Hepatocyte (in vitro differentiated cells): Measurements from ENCODE around the gene ASB11. TPM values are rescaled to one million over a fixed set of nuclear protein-coding genes. Genes with fewer than 3 reads are reported as not detected.

ENCODE experiments used
- DNase-seq: peaks from one replicate; pipeline ENCODE4 v3.0.0-alpha.2; 2016; ENCODE audit warnings: low spot score
- H2AFZ ChIP-seq: fragments of 200-600 bp; sonication (generic); 2 replicates; pipeline ENCODE4 v1.6.0; 2016; ENCODE audit warnings: antibody characterized with exemption, mild to moderate bottlenecking
- H3K27ac ChIP-seq: fragments of 200-600 bp; sonication (generic); 2 replicates; pipeline ENCODE4 v1.5.1; 2016; ENCODE audit warnings: mild to moderate bottlenecking
- H3K27me3 ChIP-seq: fragments of 200-600 bp; sonication (generic); 2 replicates; pipeline ENCODE4 v1.6.1; 2016
- H3K36me3 ChIP-seq: fragments of 200-600 bp; sonication (generic); replicated peaks from 2 replicates; pipeline ENCODE4 v1.5.1; 2016; ENCODE audit warnings: low read depth; ENCODE audit not compliant: insufficient read depth
- H3K4me1 ChIP-seq: fragments of 200-600 bp; sonication (generic); 2 replicates; pipeline ENCODE4 v1.5.1; 2016; ENCODE audit warnings: mild to moderate bottlenecking, moderate library complexity; ENCODE audit not compliant: insufficient read depth
- H3K4me2 ChIP-seq: fragments of 200-600 bp; sonication (generic); 2 replicates; pipeline ENCODE4 v1.6.0; 2016
- H3K4me3 ChIP-seq: fragments of 200-600 bp; sonication (generic); 2 replicates; pipeline ENCODE4 v1.5.1; 2016; ENCODE audit warnings: mild to moderate bottlenecking
- H3K79me2 ChIP-seq: fragments of 200-600 bp; sonication (generic); 2 replicates; pipeline ENCODE4 v1.6.0; 2017; ENCODE audit warnings: mild to moderate bottlenecking
- H3K9me2 ChIP-seq: fragments of 200-600 bp; sonication (generic); replicated peaks from 2 replicates; pipeline ENCODE4 v1.6.0; 2017; ENCODE audit warnings: mild to moderate bottlenecking; ENCODE audit not compliant: insufficient read depth
- H3K9me3 ChIP-seq: fragments of 200-600 bp; sonication (generic); 2 replicates; pipeline ENCODE4 v1.5.1; 2016; ENCODE audit warnings: low read depth, mild to moderate bottlenecking
- H4K20me1 ChIP-seq: fragments of 200-600 bp; sonication (generic); 2 replicates; pipeline ENCODE4 v1.6.0; 2016; ENCODE audit warnings: mild to moderate bottlenecking; ENCODE audit not compliant: insufficient read depth, poor library complexity, severe bottlenecking
- EZH2 ChIP-seq: fragments of 200-600 bp; sonication (generic); IDR thresholded peaks from 2 replicates; pipeline ENCODE4 v1.6.1; 2016; ENCODE audit warnings: antibody characterized with exemption, mild to moderate bottlenecking, borderline replicate concordance
- EZH2phosphoT487 ChIP-seq: fragments of 200-600 bp; sonication (generic); IDR thresholded peaks from one replicate; pipeline ENCODE4 v1.6.1; 2018; ENCODE audit warnings: antibody characterized with exemption, mild to moderate bottlenecking, low read depth, moderate library complexity; ENCODE audit not compliant: unreplicated experiment, severe bottlenecking
- WGBS: methylation state at CpG from one replicate; pipeline ENCODE4 v1.1.6; 2016; ENCODE audit warnings: low lambda C conversion rate; ENCODE audit errors: missing lambda C conversion rate; 5-methylcytosine and 5-hydroxymethylcytosine counted together
- polyA plus RNA-seq: library from polyadenylated mRNA; unstranded; fragments of >200 nt; fragmentation: Nextera tagmentation; extraction: Ambion mirVana; gene quantifications from 2 replicates; pipeline ENCODE4 v1.2.1, GENCODE V29; 2016
- total RNA-seq: library from RNA; depleted of rRNA; stranded (reverse); fragments of >200 nt; gene quantifications from 2 replicates; pipeline ENCODE4 v1.2.3, GENCODE V29; 2014
- TF ChIP-seq, protein P1 (sequence below): fragments of 200-600 bp; sonication (generic); IDR thresholded peaks from 2 replicates; pipeline ENCODE4 v1.5.1; 2016; ENCODE audit warnings: antibody characterized with exemption, mild to moderate bottlenecking; ENCODE audit not compliant: poor library complexity

The ASB11 gene
- total and polyA plus RNA-seq, 2 experiments from 2014 or later, result 0.20 TPM; not detected in 1

DNA sequence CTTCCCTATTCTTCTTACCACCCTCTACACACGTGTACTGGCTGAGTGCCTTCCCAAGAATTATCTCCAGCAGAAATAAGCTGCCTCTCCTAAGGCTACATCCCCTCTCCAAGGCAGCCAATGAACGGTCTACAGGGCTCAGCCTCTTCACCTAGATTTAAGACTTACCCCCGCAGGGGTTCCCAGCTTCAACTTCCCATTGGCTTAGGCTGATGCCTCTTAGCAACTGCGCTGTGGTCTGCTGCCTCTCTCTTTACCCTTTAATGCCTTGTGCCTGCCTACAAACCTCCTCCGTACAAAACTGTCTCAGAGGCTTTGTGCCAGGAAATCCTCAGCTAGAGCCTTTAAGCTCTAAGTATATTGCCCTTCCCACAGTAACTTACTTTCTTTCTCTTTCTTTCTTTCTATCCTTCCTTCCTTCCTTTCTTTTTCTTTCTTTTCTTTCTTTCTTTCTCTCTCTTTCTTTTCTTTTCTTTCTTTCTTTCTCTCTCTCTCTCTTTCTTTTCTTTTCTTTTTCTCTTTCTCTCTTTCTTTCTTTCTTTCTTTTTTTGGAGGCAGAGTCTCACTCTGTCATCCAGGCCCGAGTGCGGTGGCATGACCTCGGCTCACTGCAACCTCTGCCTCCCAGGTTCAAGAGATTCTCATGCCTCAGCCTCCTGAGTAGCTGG, 35.0 kb upstream of the ASB11 start:
- Histone ChIP-seq H3K27ac (no peak overlapping the region), H3K4me3 (no peak overlapping the region), H3K4me2 (no peak overlapping the region), H4K20me1 (no peaks in the 10 kb centered on the region), H3K27me3 (no peaks in the 10 kb centered on the region), H3K36me3 (no peaks in the 10 kb centered on the region), H3K4me1 (no peaks in the 10 kb centered on the region), H3K9me3 (no peaks in the 10 kb centered on the region), H3K79me2 (no peaks in the 10 kb centered on the region), H2AFZ (no peak overlapping the region), H3K9me2 (no peaks in the 10 kb centered on the region)
- TF ChIP-seq, protein P1, sequence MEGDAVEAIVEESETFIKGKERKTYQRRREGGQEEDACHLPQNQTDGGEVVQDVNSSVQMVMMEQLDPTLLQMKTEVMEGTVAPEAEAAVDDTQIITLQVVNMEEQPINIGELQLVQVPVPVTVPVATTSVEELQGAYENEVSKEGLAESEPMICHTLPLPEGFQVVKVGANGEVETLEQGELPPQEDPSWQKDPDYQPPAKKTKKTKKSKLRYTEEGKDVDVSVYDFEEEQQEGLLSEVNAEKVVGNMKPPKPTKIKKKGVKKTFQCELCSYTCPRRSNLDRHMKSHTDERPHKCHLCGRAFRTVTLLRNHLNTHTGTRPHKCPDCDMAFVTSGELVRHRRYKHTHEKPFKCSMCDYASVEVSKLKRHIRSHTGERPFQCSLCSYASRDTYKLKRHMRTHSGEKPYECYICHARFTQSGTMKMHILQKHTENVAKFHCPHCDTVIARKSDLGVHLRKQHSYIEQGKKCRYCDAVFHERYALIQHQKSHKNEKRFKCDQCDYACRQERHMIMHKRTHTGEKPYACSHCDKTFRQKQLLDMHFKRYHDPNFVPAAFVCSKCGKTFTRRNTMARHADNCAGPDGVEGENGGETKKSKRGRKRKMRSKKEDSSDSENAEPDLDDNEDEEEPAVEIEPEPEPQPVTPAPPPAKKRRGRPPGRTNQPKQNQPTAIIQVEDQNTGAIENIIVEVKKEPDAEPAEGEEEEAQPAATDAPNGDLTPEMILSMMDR, result no peak
- TF ChIP-seq EZH2 (no peak), EZH2phosphoT487 (no peak)
- 71% methylated on average over 8 of the region's 8 CpGs for WGBS
- no peak for DNase-seq

GRCh38 chrX:15349046-15349445, 33.6 kb upstream of the ASB11 start:
- H3K4me2 ChIP-seq, result no peak overlapping the region
- no peak overlapping the region for H2AFZ ChIP-seq
- WGBS, result 25% methylated on average over 2 of the region's 2 CpGs
- TF ChIP-seq EZH2 (no peak), EZH2phosphoT487 (no peak)
- TF ChIP-seq, protein P1, result peak; percentile 80
- H3K36me3 ChIP-seq, result no peaks in the 10 kb centered on the region
- H4K20me1 ChIP-seq, result no peaks in the 10 kb centered on the region
- H3K27me3 ChIP-seq, result no peaks in the 10 kb centered on the region
- H3K4me3 ChIP-seq, result no peak overlapping the region
- no peaks in the 10 kb centered on the region for H3K79me2 ChIP-seq
- H3K27ac ChIP-seq, result no peak overlapping the region
- DNase-seq, result peak; percentile 89
- no peaks in the 10 kb centered on the region for H3K9me3 ChIP-seq
- H3K9me2 ChIP-seq, result no peaks in the 10 kb centered on the region
- H3K4me1 ChIP-seq, result no peaks in the 10 kb centered on the region

GRCh38 chrX:15345976-15346375, 30.5 kb upstream of the ASB11 start:
- WGBS, result 87% methylated on average over 3 of the region's 3 CpGs
- no peaks in the 10 kb centered on the region for H3K9me2 ChIP-seq

More at GRCh38 chrX:15345976-15346375, 30.5 kb upstream of the ASB11 start:
- H2AFZ ChIP-seq, result no peak overlapping the region
- peaks cover 5% of the 10 kb centered on the region for H3K4me1 ChIP-seq
- no peaks in the 10 kb centered on the region for H3K79me2 ChIP-seq
- no peaks in the 10 kb centered on the region for H3K9me3 ChIP-seq
- no peaks in the 10 kb centered on the region for H4K20me1 ChIP-seq
- no peak overlapping the region for H3K4me2 ChIP-seq
- H3K27me3 ChIP-seq, result no peaks in the 10 kb centered on the region
- H3K4me3 ChIP-seq, result no peak overlapping the region
- DNase-seq, result no peak
- H3K27ac ChIP-seq, result no peak overlapping the region
- TF ChIP-seq, protein P1, result no peak
- TF ChIP-seq EZH2 (no peak), EZH2phosphoT487 (no peak)
- no peaks in the 10 kb centered on the region for H3K36me3 ChIP-seq
